BJ (cell line): Measurements from ENCODE around the gene NACC2. TPM values are rescaled to one million over a fixed set of nuclear protein-coding genes. Genes with fewer than 3 reads are reported as not detected.

Experiments used
- CTCF ChIA-PET: fragments of 350-600 bp; formaldehyde crosslinking; extraction: SDS; loops from one replicate; lab custom pipeline; 2021; ENCODE audit warnings: antibody characterized with exemption, inconsistent platforms; lab: Yijun Ruan, JAX
- POLR2A ChIA-PET: fragments of 300-600 bp; sonication (Branson Sonifier 250); formaldehyde crosslinking; extraction: SDS; loops from one replicate; lab custom pipeline; 2021; ENCODE audit warnings: antibody characterized with exemption; lab: Charles Lee
- DNase-seq: peaks from one replicate; pipeline ENCODE4 v3.0.0-alpha.2; 2011; ENCODE audit warnings: low read depth
- H3K27me3 ChIP-seq: 2 replicates; pipeline ENCODE4 v1.6.0; 2011; ENCODE audit warnings: low read length; ENCODE audit not compliant: control insufficient read depth, insufficient read depth
- H3K36me3 ChIP-seq: 2 replicates; pipeline ENCODE4 v1.5.1; 2011; ENCODE audit warnings: low read length; ENCODE audit not compliant: control insufficient read depth, insufficient read depth
- H3K4me3 ChIP-seq: 2 replicates; pipeline ENCODE4 v1.5.1; 2011; ENCODE audit warnings: low read depth, mild to moderate bottlenecking, control low read depth, low read length
- CTCF ChIP-seq: IDR thresholded peaks from 2 replicates; pipeline ENCODE4 v1.5.1; 2011; ENCODE audit warnings: low read depth, mild to moderate bottlenecking, control low read depth, inconsistent platforms, low read length, moderate library complexity; ENCODE audit not compliant: insufficient read depth
- polyA plus RNA-seq: library from polyadenylated mRNA; depleted of rRNA; stranded (reverse); fragments of >200 nt; gene quantifications from 2 replicates; pipeline ENCODE4 v1.2.3, GENCODE V29; 2011

The NACC2 gene
- polyA plus RNA-seq, 1 experiment = 19.2 TPM

- CTCF ChIA-PET = interaction anchor here (1.7 kb wide), 1 partner anchor 170 kb away, joined by 7 read pairs; no protein-coding TSS in a partner anchor
- no peak for DNase-seq
- TF ChIP-seq CTCF = no peak
These were observed 42.5 kb upstream of the NACC2 start for GRCh38 chr9:136137321-136138265.

GRCh38 chr9:136136127-136136925 lies 41.2 kb upstream of the NACC2 start:
- ChIA-PET POLR2A (no interaction called here), CTCF (interaction anchor here (0.6 to 1.0 kb wide), 2 partner anchors 14 to 615 kb away, joined by 3 read pairs; partner anchors contain the start of gene LCN1)
- DNase-seq = no peak
- Histone ChIP-seq H3K36me3 (no peaks in the 10 kb centered on the region), H3K27me3 (peaks cover 37% of the 10 kb centered on the region), H3K4me3 (no peak overlapping the region)
- TF ChIP-seq CTCF = no peak

More at GRCh38 chr9:136137321-136138265, 42.5 kb upstream of the NACC2 start:
- no peak overlapping the region for H3K4me3 ChIP-seq
- H3K27me3 ChIP-seq = peaks cover 30% of the 10 kb centered on the region
- POLR2A ChIA-PET = no interaction called here
- no peaks in the 10 kb centered on the region for H3K36me3 ChIP-seq

- Histone ChIP-seq H3K4me3 (no peak overlapping the region), H3K36me3 (no peaks in the 10 kb centered on the region), H3K27me3 (peaks cover 40% of the 10 kb centered on the region)
- CTCF ChIA-PET = interaction anchor here (0.6 to 1.2 kb wide), 4 partner anchors 13 to 614 kb away, joined by 3 read pairs; partner anchors contain the start of gene LCN1
- POLR2A ChIA-PET = no interaction called here
- DNase-seq = no peak
- no peak for TF ChIP-seq CTCF
These were observed 40.4 kb upstream of the NACC2 start for GRCh38 chr9:136135326-136136126.

- DNase-seq = no peak
- Histone ChIP-seq H3K4me3 (no peak overlapping the region), H3K27me3 (peaks cover 47% of the 10 kb centered on the region), H3K36me3 (no peaks in the 10 kb centered on the region)
- TF ChIP-seq CTCF = no peak
- ChIA-PET CTCF (interaction anchor here (1.1 to 1.3 kb wide), 2 partner anchors 11 to 150 kb away, joined by 4 to 5 read pairs; no protein-coding TSS in a partner anchor), POLR2A (no interaction called here)
These were observed 38.9 kb upstream of the NACC2 start for GRCh38 chr9:136133959-136134484.
